Measurements from ENCODE around the gene DPPA5. TPM values are rescaled to one million over a fixed set of nuclear protein-coding genes. Genes with fewer than 3 reads are reported as not detected.

The DPPA5 gene
- total and polyA plus RNA-seq, 3 donors from 2014 or later: 0.94 to 2.3 (median 1.7) TPM

DNA sequence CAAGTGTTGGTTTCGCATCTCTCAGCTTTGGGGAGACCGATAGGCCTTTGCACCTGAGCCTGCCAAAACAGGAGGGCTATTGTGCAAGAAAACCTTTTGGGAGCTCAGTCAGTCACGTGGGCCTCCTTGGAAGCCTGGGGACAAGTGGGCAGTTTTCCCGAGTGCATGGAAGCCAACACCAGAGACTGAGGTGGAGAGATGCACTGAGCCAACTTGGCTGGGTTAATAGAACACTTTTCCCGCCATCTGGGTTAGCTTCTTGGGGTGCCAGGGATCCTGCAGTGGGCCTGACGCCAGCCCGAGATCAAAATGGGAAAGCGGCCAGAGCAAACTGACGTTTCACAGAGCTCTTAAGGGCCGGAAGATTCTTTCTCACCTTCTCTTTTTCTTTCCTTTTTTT, 18.4 kb upstream of the DPPA5 start:
- WGBS, 2 donors: 86 to 90% methylated on average over 10 of the region's 10 CpGs
- intact Hi-C loops (cut with DNase I; ENCODE audit: low total_unique reads): no loop called here
- no peak overlapping the region for H3K27ac ChIP-seq
- H3K4me3 ChIP-seq: no peak overlapping the region
- no peak for TF ChIP-seq POLR2A (IDR thresholded peaks at IDR 0.05)
- TF ChIP-seq, protein P1, sequence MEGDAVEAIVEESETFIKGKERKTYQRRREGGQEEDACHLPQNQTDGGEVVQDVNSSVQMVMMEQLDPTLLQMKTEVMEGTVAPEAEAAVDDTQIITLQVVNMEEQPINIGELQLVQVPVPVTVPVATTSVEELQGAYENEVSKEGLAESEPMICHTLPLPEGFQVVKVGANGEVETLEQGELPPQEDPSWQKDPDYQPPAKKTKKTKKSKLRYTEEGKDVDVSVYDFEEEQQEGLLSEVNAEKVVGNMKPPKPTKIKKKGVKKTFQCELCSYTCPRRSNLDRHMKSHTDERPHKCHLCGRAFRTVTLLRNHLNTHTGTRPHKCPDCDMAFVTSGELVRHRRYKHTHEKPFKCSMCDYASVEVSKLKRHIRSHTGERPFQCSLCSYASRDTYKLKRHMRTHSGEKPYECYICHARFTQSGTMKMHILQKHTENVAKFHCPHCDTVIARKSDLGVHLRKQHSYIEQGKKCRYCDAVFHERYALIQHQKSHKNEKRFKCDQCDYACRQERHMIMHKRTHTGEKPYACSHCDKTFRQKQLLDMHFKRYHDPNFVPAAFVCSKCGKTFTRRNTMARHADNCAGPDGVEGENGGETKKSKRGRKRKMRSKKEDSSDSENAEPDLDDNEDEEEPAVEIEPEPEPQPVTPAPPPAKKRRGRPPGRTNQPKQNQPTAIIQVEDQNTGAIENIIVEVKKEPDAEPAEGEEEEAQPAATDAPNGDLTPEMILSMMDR (IDR thresholded peaks at IDR 0.05): no peak
- H3K36me3 ChIP-seq (ENCODE audit: low read depth, missing control alignments): no peaks in the 10 kb centered on the region
- DNase-seq: no peak
- H3K27me3 ChIP-seq: no peaks in the 10 kb centered on the region
- no peaks in the 10 kb centered on the region for H3K4me1 ChIP-seq
- no peaks in the 10 kb centered on the region for H3K9me3 ChIP-seq

DNA sequence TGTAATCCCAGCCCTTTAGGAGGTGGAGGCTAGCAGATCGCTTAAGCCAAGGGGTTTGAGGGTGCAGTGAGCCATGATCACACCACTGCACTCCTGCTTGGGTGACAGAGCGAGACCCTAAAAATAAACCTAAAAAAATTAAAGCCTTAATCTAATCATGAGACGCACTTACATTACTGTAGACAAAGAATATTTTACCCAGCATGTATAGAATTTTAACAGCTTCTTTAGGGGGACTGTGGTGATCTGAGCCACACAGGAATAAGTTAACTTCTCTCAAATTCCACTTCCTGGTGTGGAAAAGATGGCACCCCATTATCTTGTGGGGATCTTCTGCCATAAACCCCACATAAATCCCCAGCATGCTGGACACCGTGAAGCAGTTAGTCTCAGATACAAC, 17.9 kb upstream of the DPPA5 start:
- WGBS, 2 donors: 91 to 99% methylated on average over 4 of the region's 4 CpGs
- no peak for DNase-seq
- Histone ChIP-seq H3K4me3 (no peak overlapping the region), H3K27me3 (no peaks in the 10 kb centered on the region), H3K27ac (no peak overlapping the region), H3K4me1 (no peaks in the 10 kb centered on the region), H3K9me3 (no peaks in the 10 kb centered on the region), H3K36me3 (ENCODE audit: low read depth, missing control alignments) (no peaks in the 10 kb centered on the region)
- no peak for TF ChIP-seq POLR2A (IDR thresholded peaks at IDR 0.05)
- intact Hi-C loops (cut with DNase I; ENCODE audit: low total_unique reads): no loop called here

DNA sequence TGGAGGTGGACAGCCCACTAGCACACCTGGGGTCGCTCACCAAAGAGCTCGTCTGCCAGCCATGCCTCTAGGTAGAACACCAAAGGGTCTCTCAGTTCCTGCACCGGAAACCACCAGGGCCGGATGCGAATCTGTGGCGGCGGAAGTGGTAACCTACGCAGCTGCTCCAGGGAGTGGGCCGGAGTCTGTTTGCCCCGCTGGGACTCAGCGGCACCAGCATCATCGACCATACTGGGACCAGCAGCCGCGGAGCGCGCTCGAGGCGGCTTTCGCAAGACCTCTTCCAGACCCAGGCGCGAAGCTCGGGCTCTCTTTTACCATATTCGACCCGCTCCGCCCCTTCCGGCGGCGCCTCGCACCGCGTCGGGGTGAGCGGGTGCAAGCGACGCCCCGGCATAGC, 15.5 kb upstream of the DPPA5 start, which contains the start of gene OOEP:
OOEP (minus strand) TSS at position 335 of the 400 bp plus-strand sequence; CDS start at position 230, 105 bp downstream.
- no peaks in the 10 kb centered on the region for H3K27me3 ChIP-seq
- no peak within 1 kb of the TSS for H3K27ac ChIP-seq
- H3K36me3 ChIP-seq (ENCODE audit: low read depth, missing control alignments): no peaks in the 10 kb centered on the region
- no peaks in the 10 kb centered on the region for H3K4me1 ChIP-seq
- 75 to 86% methylated on average over 32 to 36 of the region's 36 CpGs for WGBS, 2 donors
- intact Hi-C loops (cut with DNase I; ENCODE audit: low total_unique reads): no loop called here
- peak; percentile 63 for DNase-seq
- H3K4me3 ChIP-seq: peak within 1 kb of the TSS; percentile 45 to 63
- no peaks in the 10 kb centered on the region for H3K9me3 ChIP-seq
- no peak for TF ChIP-seq POLR2A (IDR thresholded peaks at IDR 0.05)
- TF ChIP-seq, protein P1 (IDR thresholded peaks at IDR 0.05): no peak

DNA sequence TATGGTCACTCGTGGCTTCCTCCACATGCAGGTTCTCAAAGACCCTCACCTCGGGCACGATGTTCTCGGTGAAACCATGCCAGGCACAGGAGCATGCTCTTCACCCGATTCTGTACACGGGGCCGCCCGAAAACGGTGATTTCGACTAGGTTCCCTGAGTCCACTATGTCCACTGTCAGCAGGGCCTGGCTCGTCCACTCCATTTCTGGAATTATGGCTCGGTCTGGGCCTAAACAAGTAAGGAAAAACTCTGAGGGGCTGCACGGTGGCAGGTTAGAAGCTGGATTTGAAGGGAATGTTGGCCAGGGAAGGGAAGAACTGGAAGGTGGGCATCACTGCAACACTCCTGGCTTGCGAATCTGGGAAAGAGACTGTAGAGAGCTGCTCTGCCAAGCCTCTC, 15.1 kb upstream of the DPPA5 start:
- Histone ChIP-seq H3K9me3 (no peaks in the 10 kb centered on the region), H3K4me1 (no peaks in the 10 kb centered on the region), H3K36me3 (ENCODE audit: low read depth, missing control alignments) (no peaks in the 10 kb centered on the region), H3K27me3 (no peaks in the 10 kb centered on the region), H3K4me3 (peak overlapping the region; percentile 45 to 63), H3K27ac (no peak overlapping the region)
- WGBS, 2 donors: 62 to 86% methylated on average over 14 of the region's 14 CpGs
- TF ChIP-seq, protein P1 (IDR thresholded peaks at IDR 0.05): no peak
- no peak for TF ChIP-seq POLR2A (IDR thresholded peaks at IDR 0.05)
- intact Hi-C loops (cut with DNase I; ENCODE audit: low total_unique reads): no loop called here
- no peak for DNase-seq

DNA sequence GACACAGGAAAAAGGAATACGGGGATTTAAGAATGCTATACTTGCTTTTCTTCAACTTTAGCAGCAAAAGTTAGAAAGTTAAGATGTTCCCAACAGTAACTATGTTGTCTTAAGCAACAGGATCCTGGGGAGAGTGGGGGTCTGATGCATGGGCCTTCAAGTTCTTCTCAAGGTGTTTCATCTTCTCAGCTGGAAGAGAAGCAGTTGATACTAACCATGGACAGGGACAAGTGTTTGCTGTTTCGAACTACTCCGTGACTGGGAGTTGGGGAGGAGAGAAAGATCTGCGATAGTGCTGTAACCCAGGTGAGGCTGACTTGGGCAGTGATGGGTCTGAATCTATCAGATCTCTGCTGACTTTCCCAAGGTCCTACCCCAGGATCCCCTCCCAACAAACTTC, 14.6 kb upstream of the DPPA5 start:
- 51 to 72% methylated on average over 4 of the region's 4 CpGs for WGBS, 2 donors
- TF ChIP-seq, protein P1 (IDR thresholded peaks at IDR 0.05): no peak
- no peak for TF ChIP-seq POLR2A (IDR thresholded peaks at IDR 0.05)
- Histone ChIP-seq H3K27me3 (no peaks in the 10 kb centered on the region), H3K27ac (no peak overlapping the region), H3K4me3 (no peak overlapping the region), H3K36me3 (ENCODE audit: low read depth, missing control alignments) (no peaks in the 10 kb centered on the region), H3K9me3 (no peaks in the 10 kb centered on the region), H3K4me1 (no peaks in the 10 kb centered on the region)
- DNase-seq: no peak
- intact Hi-C loops (cut with DNase I; ENCODE audit: low total_unique reads): no loop called here
